Stimulated activated memory B cell treated with anti-CD40 and anti-IgM and Interleukin-4, amounts not matched to agents 10 μg/mL and 1 μg/mL and 100 μg/mL, for 72 hours (primary cell): ENCODE measurements around the gene ASTN1.

ENCODE experiments used
- ATAC-seq: fragments of 150-1000 bp; cut with Tn5 transposase; 2 replicates; pipeline ENCODE4 v1.10.0; 2021
- H3K27ac Mint-ChIP-seq: one replicate; pipeline ENCODE4 v1.8.0; 2022; ENCODE audit warnings: mild to moderate bottlenecking, mixed read lengths
- H3K27me3 Mint-ChIP-seq: one replicate; pipeline ENCODE4 v1.8.0; 2022; ENCODE audit warnings: mixed read lengths
- H3K36me3 Mint-ChIP-seq: one replicate; pipeline ENCODE4 v1.8.0; 2022; ENCODE audit warnings: mixed read lengths
- H3K4me1 Mint-ChIP-seq: one replicate; pipeline ENCODE4 v1.8.0; 2022; ENCODE audit warnings: mixed read lengths
- H3K4me3 Mint-ChIP-seq: one replicate; pipeline ENCODE4 v1.8.0; 2022; ENCODE audit warnings: mild to moderate bottlenecking, moderate library complexity, mixed read lengths
- H3K9me3 Mint-ChIP-seq: one replicate; pipeline ENCODE4 v1.8.0; 2022; ENCODE audit warnings: mixed read lengths

ASTN1 gene

GRCh38 chr1:176820391-176821031 is 344.0 kb downstream of the ASTN1 start:
- ATAC-seq: no peak
- H3K36me3 Mint-ChIP-seq: no peaks in the 10 kb centered on the region
- H3K27ac Mint-ChIP-seq: no peak overlapping the region
- no peak overlapping the region for H3K4me3 Mint-ChIP-seq
- H3K27me3 Mint-ChIP-seq: peaks cover 8% of the 10 kb centered on the region
- H3K9me3 Mint-ChIP-seq: no peaks in the 10 kb centered on the region
- H3K4me1 Mint-ChIP-seq: no peaks in the 10 kb centered on the region

DNA sequence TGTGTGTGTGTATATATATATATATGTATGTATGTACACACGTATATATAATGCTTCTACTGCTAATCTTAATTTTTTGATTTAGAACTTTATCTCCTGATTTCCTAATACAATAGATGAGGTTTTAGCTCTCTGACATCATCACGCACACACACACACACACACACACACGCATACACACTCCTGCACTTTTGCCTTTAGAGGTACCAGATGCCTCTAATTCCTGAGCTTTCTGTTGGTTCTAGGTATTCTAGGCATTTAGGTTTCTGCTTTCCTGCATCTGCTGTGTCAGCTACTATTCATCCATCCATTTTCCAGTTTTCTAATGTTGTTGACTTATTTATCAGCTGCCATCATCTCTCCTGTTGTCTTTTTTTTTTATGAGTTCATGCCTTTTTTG is 348.3 kb downstream of the ASTN1 start:
- ATAC-seq: no peak
- no peaks in the 10 kb centered on the region for H3K4me1 Mint-ChIP-seq
- peaks cover 6% of the 10 kb centered on the region for H3K9me3 Mint-ChIP-seq
- no peaks in the 10 kb centered on the region for H3K27me3 Mint-ChIP-seq
- no peaks in the 10 kb centered on the region for H3K36me3 Mint-ChIP-seq
- H3K4me3 Mint-ChIP-seq: no peak overlapping the region
- no peak overlapping the region for H3K27ac Mint-ChIP-seq

GRCh38 chr1:176815621-176816020 is 348.9 kb downstream of the ASTN1 start:
- H3K4me1 Mint-ChIP-seq: no peaks in the 10 kb centered on the region
- no peaks in the 10 kb centered on the region for H3K27me3 Mint-ChIP-seq
- H3K4me3 Mint-ChIP-seq: no peak overlapping the region
- no peak for ATAC-seq
- peaks cover 6% of the 10 kb centered on the region for H3K9me3 Mint-ChIP-seq
- no peak overlapping the region for H3K27ac Mint-ChIP-seq
- H3K36me3 Mint-ChIP-seq: no peaks in the 10 kb centered on the region

- Mint-ChIP-seq H3K4me3 (no peak overlapping the region), H3K4me1 (no peaks in the 10 kb centered on the region), H3K27ac (no peak overlapping the region), H3K36me3 (no peaks in the 10 kb centered on the region), H3K27me3 (no peaks in the 10 kb centered on the region), H3K9me3 (peaks cover 6% of the 10 kb centered on the region)
- no peak for ATAC-seq
Measured at GRCh38 chr1:176811511-176812288, 352.8 kb downstream of the ASTN1 start.

- no peak overlapping the region for H3K4me3 Mint-ChIP-seq
- H3K4me1 Mint-ChIP-seq: no peaks in the 10 kb centered on the region
- H3K27me3 Mint-ChIP-seq: peaks cover 8% of the 10 kb centered on the region
- ATAC-seq: no peak
- peaks cover 6% of the 10 kb centered on the region for H3K9me3 Mint-ChIP-seq
- H3K36me3 Mint-ChIP-seq: no peaks in the 10 kb centered on the region
- H3K27ac Mint-ChIP-seq: no peak overlapping the region
Measured at GRCh38 chr1:176809292-176809691, 355.2 kb downstream of the ASTN1 start.
